ENCODE data around the gene ZBTB8OS.

- no peak for TF ChIP-seq MXI1 (conservative IDR thresholded peaks at IDR 0.05; ENCODE audit: poor library complexity, severe bottlenecking)
- no peak for TF ChIP-seq CTCF (IDR thresholded peaks at IDR 0.05; ENCODE audit: poor library complexity, severe bottlenecking)
- no peak for TF ChIP-seq EZH2 (IDR thresholded peaks at IDR 0.05; ENCODE audit: borderline replicate concordance, insufficient read depth, low read length, poor library complexity, severe bottlenecking)
These were observed 33.0 kb upstream of the ZBTB8OS start for GRCh38 chr1:32683397-32683796.

Measured in neural cell (in vitro differentiated cells).